Measurements from ENCODE around the gene LGR5. TPM values are rescaled to one million over a fixed set of nuclear protein-coding genes. Genes with fewer than 3 reads are reported as not detected.

LGR5 gene
- total RNA-seq, 1 donor from 2014 or later: 13.8 TPM

DNA sequence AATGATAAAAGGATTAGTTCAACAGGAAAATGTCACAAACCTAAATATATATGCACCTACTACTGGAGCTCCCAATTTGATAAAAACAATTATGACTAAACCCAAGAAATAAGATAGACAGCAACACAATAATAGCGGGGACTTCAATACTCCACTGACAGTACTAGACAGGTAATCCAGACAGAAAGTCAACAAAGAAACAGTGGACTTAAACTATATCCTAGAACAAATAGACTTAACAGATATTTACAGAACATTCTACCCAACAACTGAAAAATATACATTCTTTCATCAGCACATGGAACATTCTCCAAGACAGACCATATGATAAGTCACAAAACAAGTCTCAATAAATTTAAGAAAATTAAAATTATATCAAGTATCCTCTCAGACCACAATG lies 28.0 kb upstream of the LGR5 start:
- peaks cover 47% of the 10 kb centered on the region for H3K9me3 Mint-ChIP-seq (ENCODE audit: low read depth)
- peaks cover 16% of the 10 kb centered on the region for H3K36me3 Mint-ChIP-seq (ENCODE audit: low read depth)

DNA sequence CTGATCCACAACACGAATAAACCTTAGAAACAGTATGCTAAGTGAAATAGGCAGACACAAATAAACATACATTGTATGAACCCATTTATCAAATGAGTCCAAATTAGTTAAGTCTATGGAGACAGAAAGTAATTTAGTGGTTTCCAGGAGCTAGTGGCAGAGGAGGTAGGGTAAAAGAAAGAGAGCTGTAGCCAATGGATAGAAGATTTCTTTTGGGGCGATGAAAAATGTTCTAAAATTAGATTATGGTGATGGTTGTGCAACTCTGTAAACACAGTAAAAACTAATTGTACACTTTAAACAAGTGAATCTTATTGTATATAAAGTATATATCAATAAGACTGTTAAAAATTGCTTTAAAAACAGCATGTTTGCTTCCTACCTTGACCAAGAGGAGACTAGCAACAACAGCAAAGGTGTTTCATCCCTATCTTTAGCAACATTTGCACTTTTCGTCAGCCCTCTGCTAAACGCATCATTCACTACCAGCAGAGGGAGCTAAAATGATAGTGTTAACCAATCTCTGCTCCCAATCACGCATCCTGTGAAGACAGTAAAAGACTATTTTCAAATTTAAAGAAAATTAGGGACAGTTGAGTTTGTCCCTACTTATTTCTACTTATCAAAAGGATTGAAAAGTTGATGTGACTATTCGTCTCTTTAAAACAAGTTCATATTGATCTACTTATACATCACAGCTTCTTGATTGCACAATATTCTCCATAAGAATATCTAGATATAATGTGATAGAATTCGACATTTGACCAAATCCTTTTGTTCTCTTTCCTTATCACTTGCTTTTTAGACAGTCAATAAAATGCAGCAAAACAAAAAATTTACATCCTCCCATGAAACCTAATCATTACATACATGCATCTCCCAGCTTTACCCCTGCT lies 24.0 kb upstream of the LGR5 start:
- DNase-seq (ENCODE audit: low spot score): no peak
- H3K4me1 Mint-ChIP-seq (ENCODE audit: low read depth): no peaks in the 10 kb centered on the region
- H3K36me3 Mint-ChIP-seq (ENCODE audit: low read depth): peaks cover 10% of the 10 kb centered on the region
- no peak overlapping the region for H3K27ac Mint-ChIP-seq (ENCODE audit: unreplicated experiment)
- H3K9me3 Mint-ChIP-seq (ENCODE audit: low read depth): peaks cover 33% of the 10 kb centered on the region
- H3K27me3 Mint-ChIP-seq (ENCODE audit: low read depth): no peaks in the 10 kb centered on the region
- no peak overlapping the region for H3K4me3 Mint-ChIP-seq (ENCODE audit: unreplicated experiment)
- TF ChIP-seq CTCF (IDR thresholded peaks at IDR 0.05): peak; percentile 97

More for the DNA sequence above, 28.0 kb upstream of the LGR5 start:
- Mint-ChIP-seq H3K27me3 (ENCODE audit: low read depth) (no peaks in the 10 kb centered on the region), H3K27ac (ENCODE audit: unreplicated experiment) (no peak overlapping the region), H3K4me1 (ENCODE audit: low read depth) (no peaks in the 10 kb centered on the region), H3K4me3 (ENCODE audit: unreplicated experiment) (no peak overlapping the region)
- DNase-seq (ENCODE audit: low spot score): no peak
- no peak for TF ChIP-seq CTCF (IDR thresholded peaks at IDR 0.05)

DNA sequence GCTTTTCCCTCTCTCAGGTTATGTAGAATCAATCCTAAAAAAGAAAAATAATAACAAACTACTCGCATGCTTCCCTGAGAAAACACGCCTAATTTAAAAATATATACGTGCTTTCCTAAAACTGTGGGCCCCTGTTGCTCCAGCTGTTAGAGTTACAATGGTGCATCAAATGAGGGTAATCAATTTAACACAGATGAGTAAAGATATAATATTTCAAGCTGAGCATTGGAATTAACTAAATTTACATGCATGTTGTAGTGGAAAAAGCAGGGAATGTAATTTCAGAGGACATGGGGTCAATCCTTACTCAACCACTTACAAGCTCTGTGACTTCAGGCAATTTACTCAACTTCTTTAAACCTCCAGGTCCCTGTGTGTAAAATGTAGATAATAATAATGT lies 22.4 kb upstream of the LGR5 start:
- Mint-ChIP-seq H3K27ac (ENCODE audit: unreplicated experiment) (no peak overlapping the region), H3K9me3 (ENCODE audit: low read depth) (peaks cover 18% of the 10 kb centered on the region), H3K27me3 (ENCODE audit: low read depth) (no peaks in the 10 kb centered on the region), H3K4me3 (ENCODE audit: unreplicated experiment) (no peak overlapping the region), H3K36me3 (ENCODE audit: low read depth) (peaks cover 4% of the 10 kb centered on the region), H3K4me1 (ENCODE audit: low read depth) (no peaks in the 10 kb centered on the region)
- DNase-seq (ENCODE audit: low spot score): no peak
- no peak for TF ChIP-seq CTCF (IDR thresholded peaks at IDR 0.05)

- H3K9me3 Mint-ChIP-seq (ENCODE audit: low read depth): no peaks in the 10 kb centered on the region
- no peak overlapping the region for H3K4me3 Mint-ChIP-seq (ENCODE audit: unreplicated experiment)
- H3K36me3 Mint-ChIP-seq (ENCODE audit: low read depth): no peaks in the 10 kb centered on the region
- no peak for TF ChIP-seq CTCF (IDR thresholded peaks at IDR 0.05)
- no peak overlapping the region for H3K27ac Mint-ChIP-seq (ENCODE audit: unreplicated experiment)
- no peaks in the 10 kb centered on the region for H3K27me3 Mint-ChIP-seq (ENCODE audit: low read depth)
- no peak for DNase-seq (ENCODE audit: low spot score)
- H3K4me1 Mint-ChIP-seq (ENCODE audit: low read depth): peaks cover 14% of the 10 kb centered on the region
Measured at GRCh38 chr12:71420775-71421406, 18.7 kb upstream of the LGR5 start.

DNA sequence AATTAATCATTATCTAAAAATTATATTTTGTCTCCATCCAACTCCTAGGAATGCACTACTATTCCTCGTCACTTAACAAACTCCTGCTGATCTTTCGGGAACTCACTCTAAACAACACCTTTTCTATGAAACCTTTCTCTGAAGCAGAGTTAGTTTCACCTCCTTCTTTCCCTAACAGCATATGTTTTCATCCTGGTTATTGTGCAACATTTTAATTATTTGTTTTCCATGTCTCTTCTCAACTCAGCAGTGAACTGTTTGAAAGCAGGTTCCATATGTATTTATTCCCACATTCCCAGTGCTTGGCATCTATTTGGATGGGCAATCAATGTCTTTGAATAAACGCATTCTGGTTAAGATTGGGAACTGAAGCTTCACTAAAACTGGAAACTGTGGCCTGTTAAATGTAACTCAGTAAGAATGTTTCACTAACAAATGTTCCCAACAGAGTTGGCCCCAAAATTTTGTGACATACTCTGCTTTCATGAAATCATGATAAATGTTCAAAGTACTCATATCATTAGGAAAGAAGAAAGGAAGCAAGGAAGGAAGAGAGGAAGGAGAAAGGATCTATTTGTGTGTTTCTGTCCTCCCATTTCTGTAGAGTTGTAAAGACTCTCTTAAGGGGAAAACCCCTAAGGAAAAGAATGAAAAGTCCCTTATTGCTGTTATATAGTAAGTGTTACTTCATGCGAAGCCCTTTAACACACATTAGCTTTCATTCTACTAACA lies 13.9 kb upstream of the LGR5 start:
- no peak for DNase-seq (ENCODE audit: low spot score)

More for the DNA sequence above, 13.9 kb upstream of the LGR5 start:
- Mint-ChIP-seq H3K4me1 (ENCODE audit: low read depth) (peaks cover 34% of the 10 kb centered on the region), H3K27ac (ENCODE audit: unreplicated experiment) (peak overlapping the region; percentile 79), H3K4me3 (ENCODE audit: unreplicated experiment) (no peak overlapping the region), H3K36me3 (ENCODE audit: low read depth) (no peaks in the 10 kb centered on the region), H3K9me3 (ENCODE audit: low read depth) (no peaks in the 10 kb centered on the region), H3K27me3 (ENCODE audit: low read depth) (no peaks in the 10 kb centered on the region)
- TF ChIP-seq CTCF (IDR thresholded peaks at IDR 0.05): no peak
